Mucosa of rectum (tissue), 2 donors: Measurements from ENCODE around the gene TSPO2.

Experiments
- H3K27ac ChIP-seq, 2 donors: one replicate each; pipeline ENCODE4 v1.7.0; 2013; ENCODE audit warnings: inconsistent platforms in 2 of 2, low read depth in 2 of 2, low read length in 2 of 2
- H3K27me3 ChIP-seq, 2 donors: one replicate each; pipeline ENCODE4 v1.7.0; 2013; ENCODE audit warnings: low read length in 2 of 2; ENCODE audit not compliant: control insufficient read depth in 2 of 2, insufficient read depth in 2 of 2
- H3K36me3 ChIP-seq, 2 donors: one replicate each; pipeline ENCODE4 v1.7.0; 2013; ENCODE audit warnings: low read length in 2 of 2; ENCODE audit not compliant: control insufficient read depth in 2 of 2, insufficient read depth in 2 of 2
- H3K4me1 ChIP-seq, 2 donors: one replicate each; pipeline ENCODE4 v1.7.0; 2013; ENCODE audit warnings: low read length in 2 of 2, mild to moderate bottlenecking in 1 of 2; ENCODE audit not compliant: control insufficient read depth in 2 of 2, insufficient read depth in 2 of 2
- H3K4me3 ChIP-seq, 2 donors: one replicate each; pipeline ENCODE4 v1.7.0; 2013; ENCODE audit warnings: low read length in 2 of 2
- H3K9ac ChIP-seq, 2 donors: one replicate each; pipeline ENCODE4 v1.7.0; 2013; ENCODE audit warnings: low read length in 2 of 2, low read depth in 1 of 2, mild to moderate bottlenecking in 1 of 2
- H3K9me3 ChIP-seq, 2 donors: one replicate each; pipeline ENCODE4 v1.7.0; 2013; ENCODE audit warnings: low read length in 2 of 2; ENCODE audit not compliant: control insufficient read depth in 2 of 2
- donor health status: healthy.
- donor health status: Normal muscosa, but diverticular disease.

Gene TSPO2

GRCh38 chr6:41025966-41026530, 16.2 kb upstream of the TSPO2 start:
- Histone ChIP-seq H3K4me3 (no peak overlapping the region), H3K4me1 (peaks cover 4 to 10% of the 10 kb centered on the region in 2 donors), H3K9ac (no peak overlapping the region), H3K27me3 (no peaks in the 10 kb centered on the region), H3K27ac (no peak overlapping the region), H3K36me3 (no peaks in the 10 kb centered on the region), H3K9me3 (no peaks in the 10 kb centered on the region)

GRCh38 chr6:41027241-41027640, 15.0 kb upstream of the TSPO2 start:
- H3K9me3 ChIP-seq = no peaks in the 10 kb centered on the region
- peak overlapping the region; percentile 0 to 73 for H3K9ac ChIP-seq
- H3K4me3 ChIP-seq = peak overlapping the region; percentile 60 to 62
- H3K27ac ChIP-seq = no peak overlapping the region
- no peaks in the 10 kb centered on the region for H3K27me3 ChIP-seq
- H3K4me1 ChIP-seq = peaks cover 4 to 10% of the 10 kb centered on the region in 2 donors
- no peaks in the 10 kb centered on the region for H3K36me3 ChIP-seq

- Histone ChIP-seq H3K4me1 (peaks cover 4 to 10% of the 10 kb centered on the region in 2 donors), H3K27ac (peak overlapping the region; percentile 52 to 53), H3K9ac (peak overlapping the region; percentile 54 to 73), H3K4me3 (peak overlapping the region; percentile 62), H3K27me3 (no peaks in the 10 kb centered on the region), H3K36me3 (no peaks in the 10 kb centered on the region), H3K9me3 (no peaks in the 10 kb centered on the region)
Observed at GRCh38 chr6:41027799-41028560, 14.3 kb upstream of the TSPO2 start.

- peak overlapping the region; percentile 54 to 73 for H3K9ac ChIP-seq
Observed at GRCh38 chr6:41028561-41029412, 13.5 kb upstream of the TSPO2 start.

GRCh38 chr6:41032830-41033229, 9.4 kb upstream of the TSPO2 start:
- Histone ChIP-seq H3K27ac (no peak overlapping the region), H3K4me1 (peaks cover 1 to 6% of the 10 kb centered on the region in 2 donors), H3K9me3 (no peaks in the 10 kb centered on the region), H3K4me3 (no peak overlapping the region), H3K27me3 (no peaks in the 10 kb centered on the region), H3K36me3 (no peaks in the 10 kb centered on the region), H3K9ac (no peak overlapping the region)

More at GRCh38 chr6:41028561-41029412, 13.5 kb upstream of the TSPO2 start:
- H3K4me3 ChIP-seq = peak overlapping the region; percentile 62
- H3K4me1 ChIP-seq = peaks cover 4 to 10% of the 10 kb centered on the region in 2 donors
- H3K9me3 ChIP-seq = no peaks in the 10 kb centered on the region
- peak overlapping the region; percentile 52 to 53 for H3K27ac ChIP-seq
- no peaks in the 10 kb centered on the region for H3K36me3 ChIP-seq
- no peaks in the 10 kb centered on the region for H3K27me3 ChIP-seq

- H3K9ac ChIP-seq = no peak overlapping the region
- no peaks in the 10 kb centered on the region for H3K36me3 ChIP-seq
- H3K4me3 ChIP-seq = no peak overlapping the region
- no peaks in the 10 kb centered on the region for H3K9me3 ChIP-seq
- H3K27ac ChIP-seq = no peak overlapping the region
- peaks cover 0 to under 1% of the 10 kb centered on the region in 2 donors for H3K4me1 ChIP-seq
- H3K27me3 ChIP-seq = no peaks in the 10 kb centered on the region
Observed at GRCh38 chr6:41033776-41034175, 8.5 kb upstream of the TSPO2 start.

- Histone ChIP-seq H3K9me3 (no peaks in the 10 kb centered on the region), H3K36me3 (no peaks in the 10 kb centered on the region), H3K27me3 (no peaks in the 10 kb centered on the region), H3K4me3 (no peak overlapping the region), H3K27ac (no peak overlapping the region), H3K9ac (no peak overlapping the region), H3K4me1 (peaks cover 11 to 21% of the 10 kb centered on the region in 2 donors)
Observed at GRCh38 chr6:41036186-41036585, 6.1 kb upstream of the TSPO2 start.

GRCh38 chr6:41036601-41037000, 5.7 kb upstream of the TSPO2 start:
- Histone ChIP-seq H3K27ac (no peak overlapping the region), H3K36me3 (no peaks in the 10 kb centered on the region), H3K9ac (no peak overlapping the region), H3K27me3 (no peaks in the 10 kb centered on the region), H3K4me1 (peaks cover 11 to 21% of the 10 kb centered on the region in 2 donors), H3K4me3 (no peak overlapping the region), H3K9me3 (no peaks in the 10 kb centered on the region)

GRCh38 chr6:41037107-41037900, 5.0 kb upstream of the TSPO2 start:
- H3K27ac ChIP-seq = no peak overlapping the region
- peaks cover 11 to 21% of the 10 kb centered on the region in 2 donors for H3K4me1 ChIP-seq

More at GRCh38 chr6:41037107-41037900, 5.0 kb upstream of the TSPO2 start:
- Histone ChIP-seq H3K36me3 (no peaks in the 10 kb centered on the region), H3K9me3 (no peaks in the 10 kb centered on the region), H3K9ac (no peak overlapping the region), H3K4me3 (no peak overlapping the region), H3K27me3 (no peaks in the 10 kb centered on the region)
